Body of pancreas (tissue), 4 donors: Measurements from ENCODE around the gene GRK6.
A peak's percentile ranks its signal among the peaks of the same experiment; 100 is the strongest.

Experiments used
- CTCF ChIP-seq, 7 experiments: fragments of 450-650 bp in 4 of 7; fragments of 200-600 bp in 3 of 7; sonication (generic) in 3 of 7; IDR thresholded peaks; one replicate each; pipeline ENCODE4 v1.5.1; 2016 to 2019; ENCODE audit warnings: antibody characterized with exemption in 7 of 7
- POLR2A ChIP-seq, 3 donors: fragments of 450-650 bp; IDR thresholded peaks; one replicate each; pipeline ENCODE4 v1.6.1; 2016; ENCODE audit warnings: antibody characterized with exemption in 3 of 3, mild to moderate bottlenecking in 2 of 3

GRCh38 chr5:177454397-177455035, 28.0 kb downstream of the GRK6 start:
- peak; percentile 88 to 99 (median 96) for TF ChIP-seq CTCF (IDR thresholded peaks at IDR 0.05)
- TF ChIP-seq POLR2A (IDR thresholded peaks at IDR 0.05) = no peak
